Psoas muscle (tissue), 8 donors: Measurements from ENCODE around the gene HCRTR1. TPM values are rescaled to one million over a fixed set of nuclear protein-coding genes. Genes with fewer than 3 reads are reported as not detected.
A peak's percentile ranks its signal among the peaks of the same experiment; 100 is the strongest.

Experiments used
- ATAC-seq, 4 donors: fragments of 200-7000 bp; cut with Tn5 transposase; one replicate each; pipeline ENCODE4 v1.9.1; 2020; ENCODE audit warnings: moderate library complexity in 3 of 4, mild to moderate bottlenecking in 2 of 4
- DNase-seq, 2 donors: peaks; one replicate each; pipeline ENCODE4 v3.0.0-alpha.2; 2020
- H3K27ac ChIP-seq: fragments of 200-600 bp; one replicate; pipeline ENCODE4 v1.8.0; 2022
- H3K27me3 ChIP-seq, 3 donors: fragments of 200-600 bp in 1 of 3; one replicate each; pipeline versions ENCODE4 v1.6.1 to v1.8.0; 2013 to 2022; ENCODE audit warnings: low read length in 2 of 3, mild to moderate bottlenecking in 2 of 3, moderate library complexity in 1 of 3; ENCODE audit not compliant: insufficient read depth in 3 of 3
- H3K36me3 ChIP-seq, 2 donors: fragments of 200-600 bp in 1 of 2; one replicate each; pipeline versions ENCODE4 v1.6.1 to v1.8.0; 2013 to 2022; ENCODE audit warnings: low read depth in 1 of 2, mild to moderate bottlenecking in 1 of 2, moderate library complexity in 1 of 2; ENCODE audit not compliant: insufficient read depth in 1 of 2
- H3K4me1 ChIP-seq: fragments of 200-600 bp; one replicate; pipeline ENCODE4 v1.8.0; 2022
- H3K4me3 ChIP-seq: fragments of 200-600 bp; one replicate; pipeline ENCODE4 v1.8.0; 2022; ENCODE audit warnings: mild to moderate bottlenecking
- H3K9me3 ChIP-seq: fragments of 200-600 bp; one replicate; pipeline ENCODE4 v1.8.0; 2022
- WGBS, 3 donors: extraction: QIAGEN DNeasy Blood & Tissue Kit; methylation state at CpG; one replicate each; pipeline versions ENCODE4 v1.1.6 to v1.1.7; 2013; 5-methylcytosine and 5-hydroxymethylcytosine counted together
- intact Hi-C, 2 donors: fragments of 100-400 bp; cut with DNase I; formaldehyde crosslinking; loops; one replicate each; pipeline versions ENCODE4 v1.11.0 to v1.14.2; 2022
- polyA plus RNA-seq, 3 donors: library from polyadenylated mRNA; stranded (reverse); fragments of 200-250 nt; gene quantifications; one replicate each; pipeline ENCODE4 v1.2.3, GENCODE V29; 2013
- total RNA-seq, 4 donors: library from RNA; stranded (reverse); fragmentation: NEBNext Ultra II Directional in 2 of 4; extraction: Animal tissue kit (Norgen Biotek cat#: 25700) in 2 of 4; gene quantifications; one replicate each; pipeline versions ENCODE4 v1.2.1 to v1.2.4, GENCODE V29; 2021 to 2023
- TF ChIP-seq, protein P1 (sequence below): fragments of 200-600 bp; IDR thresholded peaks from one replicate; pipeline ENCODE4 v1.8.0; 2022; ENCODE audit warnings: antibody characterized with exemption
- donor health status: healthy with polysubstance abuse.
- donor health status: DM: no; HTN: no; CAD: no; lungs with moderate emphysema.
- donor health status: Bipolar disorder and iron deficiency.
- donor health status: healthy.
- donor health status: DM: yes; HTN: yes; CAD: no.
- donor health status: DM: no; HTN: no; CAD: no.
- donor health status: DM: no; HTN: no; CAD: no.
- donor health status: DM: yes; HTN: yes; CAD: no.

Gene HCRTR1
- total and polyA plus RNA-seq, 7 donors, result 0.12 to 1.2 (median 0.34) TPM; not detected in 1

DNA sequence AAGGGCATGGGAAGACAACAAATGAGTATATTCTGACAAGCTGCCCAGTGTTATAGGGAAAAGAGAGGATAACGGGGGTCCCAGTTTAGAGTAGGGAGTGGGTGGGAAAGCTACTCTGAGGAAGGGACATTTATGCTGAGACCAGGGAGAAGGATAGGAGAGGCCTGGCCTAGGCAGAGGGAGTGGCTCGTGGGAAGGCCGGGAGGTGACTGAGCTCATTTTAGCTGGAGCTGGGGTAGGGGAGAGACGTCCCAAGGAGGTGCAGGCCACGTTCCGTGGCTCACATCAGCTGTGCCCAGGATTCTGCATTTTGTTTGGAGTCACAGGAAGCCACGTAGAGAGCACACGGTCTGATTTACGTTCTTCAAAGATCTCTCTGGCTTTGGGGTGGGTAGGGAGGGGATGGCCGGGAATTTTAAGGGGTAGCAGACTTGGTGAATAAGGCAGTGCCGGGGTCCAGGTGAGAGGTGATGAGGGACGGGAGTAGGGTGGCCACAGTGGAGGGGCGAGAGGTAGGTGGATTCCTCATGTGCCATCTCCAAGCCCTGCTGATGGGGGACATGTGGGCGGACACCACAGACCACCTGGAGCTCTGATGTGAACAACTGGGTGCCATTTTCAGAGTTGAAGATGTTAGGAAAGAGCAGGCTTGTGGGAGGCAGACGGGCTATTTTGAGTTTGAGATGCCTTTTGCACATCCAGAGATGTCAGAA is 36.4 kb upstream of the HCRTR1 start:
- H3K4me3 ChIP-seq, result peak overlapping the region; percentile 51
- ATAC-seq, result no peak
- H3K9me3 ChIP-seq, result no peaks in the 10 kb centered on the region
- peaks cover 0 to 7% of the 10 kb centered on the region in 2 donors for H3K36me3 ChIP-seq
- H3K4me1 ChIP-seq, result peaks cover 20% of the 10 kb centered on the region
- intact Hi-C loops, result no loop called here
- no peak for DNase-seq
- TF ChIP-seq, protein P1, sequence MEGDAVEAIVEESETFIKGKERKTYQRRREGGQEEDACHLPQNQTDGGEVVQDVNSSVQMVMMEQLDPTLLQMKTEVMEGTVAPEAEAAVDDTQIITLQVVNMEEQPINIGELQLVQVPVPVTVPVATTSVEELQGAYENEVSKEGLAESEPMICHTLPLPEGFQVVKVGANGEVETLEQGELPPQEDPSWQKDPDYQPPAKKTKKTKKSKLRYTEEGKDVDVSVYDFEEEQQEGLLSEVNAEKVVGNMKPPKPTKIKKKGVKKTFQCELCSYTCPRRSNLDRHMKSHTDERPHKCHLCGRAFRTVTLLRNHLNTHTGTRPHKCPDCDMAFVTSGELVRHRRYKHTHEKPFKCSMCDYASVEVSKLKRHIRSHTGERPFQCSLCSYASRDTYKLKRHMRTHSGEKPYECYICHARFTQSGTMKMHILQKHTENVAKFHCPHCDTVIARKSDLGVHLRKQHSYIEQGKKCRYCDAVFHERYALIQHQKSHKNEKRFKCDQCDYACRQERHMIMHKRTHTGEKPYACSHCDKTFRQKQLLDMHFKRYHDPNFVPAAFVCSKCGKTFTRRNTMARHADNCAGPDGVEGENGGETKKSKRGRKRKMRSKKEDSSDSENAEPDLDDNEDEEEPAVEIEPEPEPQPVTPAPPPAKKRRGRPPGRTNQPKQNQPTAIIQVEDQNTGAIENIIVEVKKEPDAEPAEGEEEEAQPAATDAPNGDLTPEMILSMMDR, result no peak
- peaks cover 0 to 3% (median 2%) of the 10 kb centered on the region in 3 donors for H3K27me3 ChIP-seq
- H3K27ac ChIP-seq, result peak overlapping the region; percentile 53
- WGBS, 3 donors, result 74 to 80% (median 76%) methylated on average over 15 of the region's 15 CpGs

DNA sequence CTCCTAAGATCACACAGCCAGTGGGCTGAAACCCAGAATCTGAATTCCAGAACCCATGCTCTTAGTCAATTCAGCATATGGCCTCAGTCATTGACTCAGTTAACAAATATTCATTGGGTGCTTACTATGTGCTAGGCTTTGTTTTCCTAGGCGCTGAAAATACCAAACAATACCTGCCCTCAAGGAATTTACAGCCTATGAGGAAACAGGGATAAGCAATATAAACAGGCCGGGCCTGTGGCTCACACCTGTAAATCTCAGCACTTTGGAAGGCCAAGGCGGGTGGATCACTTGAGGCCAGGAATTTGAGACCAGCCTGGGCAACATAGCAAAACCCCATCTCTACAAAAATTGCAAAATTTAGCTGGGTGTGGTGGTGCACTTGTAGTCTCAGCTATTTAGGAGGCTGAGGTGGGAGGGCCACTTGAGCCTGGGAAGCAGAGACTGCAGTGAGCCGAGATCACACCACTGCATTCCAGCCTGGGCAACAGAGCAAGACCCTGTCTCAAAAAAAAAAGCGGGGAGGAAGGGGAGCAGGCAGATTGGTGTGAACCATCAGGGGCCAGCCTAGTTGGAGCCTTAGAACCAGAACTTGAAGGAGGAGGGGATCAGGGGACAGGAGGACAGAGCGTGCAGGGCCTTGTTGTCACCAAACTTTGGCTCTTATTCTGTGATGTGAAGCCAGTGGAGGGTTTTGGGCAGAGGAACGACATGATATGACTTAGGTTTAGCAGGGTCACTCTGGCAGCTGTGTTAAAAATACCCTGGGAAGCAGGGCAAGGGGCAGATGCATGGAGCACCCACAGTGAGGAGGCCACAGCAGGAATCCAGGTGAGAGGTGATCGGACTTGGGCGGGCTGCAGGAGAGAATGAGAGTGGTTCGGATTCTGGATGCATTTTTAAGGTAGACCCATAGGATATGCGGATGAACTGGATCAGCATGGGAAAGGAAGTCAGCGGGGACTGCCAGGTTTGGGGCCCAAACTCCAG is 35.4 kb upstream of the HCRTR1 start:
- 71 to 77% (median 75%) methylated on average over 12 of the region's 12 CpGs for WGBS, 3 donors

DNA sequence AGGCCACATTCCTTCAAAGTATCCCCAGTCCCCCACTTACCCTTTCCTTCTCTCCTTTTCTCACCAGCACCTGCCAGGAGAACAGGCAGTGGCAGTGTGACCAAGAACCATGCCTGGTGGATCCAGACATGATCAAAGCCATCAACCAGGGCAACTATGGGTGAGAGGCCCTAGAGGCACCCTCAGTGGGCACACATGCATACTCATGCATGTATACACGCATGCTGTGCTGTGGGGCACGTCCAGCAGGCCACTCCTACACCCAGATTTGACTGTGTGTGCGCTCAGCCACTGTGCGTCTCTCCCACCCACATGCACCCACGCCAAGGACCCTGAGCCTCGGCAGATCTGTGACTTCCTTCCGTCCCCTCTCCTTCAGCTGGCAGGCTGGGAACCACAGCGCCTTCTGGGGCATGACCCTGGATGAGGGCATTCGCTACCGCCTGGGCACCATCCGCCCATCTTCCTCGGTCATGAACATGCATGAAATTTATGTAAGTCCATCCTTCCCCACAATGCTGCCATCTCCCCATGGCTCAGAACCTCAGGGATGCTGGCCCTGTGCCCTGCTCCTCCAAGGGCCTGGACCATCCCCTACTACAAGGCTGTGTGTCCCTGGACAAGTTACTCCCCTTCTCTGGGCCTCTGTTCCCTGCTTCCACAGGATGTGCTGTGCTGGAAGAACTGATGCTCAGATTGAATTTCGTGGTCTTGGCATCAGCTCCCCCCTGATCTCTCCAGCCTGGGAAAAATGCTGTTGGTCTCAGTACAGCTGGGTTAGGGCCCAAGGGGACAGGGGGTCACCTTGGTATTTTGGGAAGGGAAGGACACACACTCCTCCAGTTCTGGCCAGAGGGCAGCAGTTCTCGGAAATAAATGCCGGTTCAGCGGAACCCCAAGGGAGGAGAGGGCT is 34.2 kb upstream of the HCRTR1 start:
- Histone ChIP-seq H3K27ac (peak overlapping the region; percentile 55), H3K4me1 (peaks cover 30% of the 10 kb centered on the region), H3K27me3 (peaks cover 0 to 2% (median 2%) of the 10 kb centered on the region in 3 donors), H3K9me3 (no peaks in the 10 kb centered on the region), H3K36me3 (peaks cover 0 to 7% of the 10 kb centered on the region in 2 donors), H3K4me3 (peak overlapping the region; percentile 18)
- DNase-seq (no peak), ATAC-seq (peak in 1 of 4 donors; percentile 15)
- intact Hi-C loops, result no loop called here
- TF ChIP-seq, protein P1, result no peak
- WGBS, 3 donors, result 51 to 67% (median 54%) methylated on average over 16 of the region's 16 CpGs

More for the DNA sequence above, 35.4 kb upstream of the HCRTR1 start:
- peaks cover 20% of the 10 kb centered on the region for H3K4me1 ChIP-seq
- intact Hi-C loops, result no loop called here
- peaks cover 0 to 7% of the 10 kb centered on the region in 2 donors for H3K36me3 ChIP-seq
- DNase-seq, result no peak
- H3K27me3 ChIP-seq, result no peaks in the 10 kb centered on the region
- no peaks in the 10 kb centered on the region for H3K9me3 ChIP-seq
- TF ChIP-seq, protein P1, result no peak
- peak overlapping the region; percentile 53 for H3K27ac ChIP-seq
- ATAC-seq, result no peak
- H3K4me3 ChIP-seq, result peak overlapping the region; percentile 51
